Spinal cord (tissue), 10 donors: Measurements from ENCODE around the gene CCDC51. TPM values are rescaled to one million over a fixed set of nuclear protein-coding genes. Genes with fewer than 3 reads are reported as not detected.

Experiments
- DNase-seq, 6 donors: peaks; one replicate each; pipeline versions ENCODE4 v3.0.0 to v3.0.0-alpha.2; 2013 to 2015; ENCODE audit warnings: low spot score in 6 of 6, low read depth in 4 of 6
- H3K27ac ChIP-seq: one replicate; pipeline ENCODE4 v1.5.1; 2013; ENCODE audit warnings: low read depth, low read length, control low read depth
- H3K27me3 ChIP-seq: one replicate; pipeline ENCODE4 v1.6.1; 2013; ENCODE audit warnings: low read length; ENCODE audit not compliant: control insufficient read depth, insufficient read depth
- H3K36me3 ChIP-seq: one replicate; pipeline ENCODE4 v1.6.1; 2013; ENCODE audit warnings: low read length; ENCODE audit not compliant: control insufficient read depth, insufficient read depth
- H3K4me1 ChIP-seq: one replicate; pipeline ENCODE4 v1.6.1; 2013; ENCODE audit warnings: low read length; ENCODE audit not compliant: control insufficient read depth, insufficient read depth
- H3K4me3 ChIP-seq: one replicate; pipeline ENCODE4 v1.5.1; 2013; ENCODE audit warnings: low read depth, low read length, control low read depth
- H3K9me3 ChIP-seq: one replicate; pipeline ENCODE4 v1.6.1; 2013; ENCODE audit warnings: low read length; ENCODE audit not compliant: control insufficient read depth, insufficient read depth
- WGBS: methylation state at CpG from one replicate; pipeline ENCODE4 v1.1.5; 2013; ENCODE audit warnings: missing lambda C conversion rate; ENCODE audit not compliant: insufficient coverage; 5-methylcytosine and 5-hydroxymethylcytosine counted together
- polyA plus RNA-seq, 2 donors: library from polyadenylated mRNA; unstranded; fragments of 120-200 nt; gene quantifications; one replicate each; pipeline ENCODE4 v1.2.1, GENCODE V29; 2013; ENCODE audit not compliant: insufficient read length in 2 of 2
- total RNA-seq, 2 donors: library from RNA; depleted of rRNA in 1 of 2; stranded (reverse); fragments of 120-200 nt in 1 of 2; fragments of >200 nt in 1 of 2; gene quantifications; one replicate each; pipeline versions ENCODE4 v1.2.3 to v1.2.4, GENCODE V29; 2013 to 2014
- donor health status: healthy.

CCDC51 gene
- total and polyA plus RNA-seq, 4 donors = 10.9 to 24.6 (median 19.0) TPM

- no peak overlapping the region for H3K4me3 ChIP-seq
- 95% methylated on average over 13 of the region's 14 CpGs for WGBS
- no peak for DNase-seq
These were observed 22.3 kb downstream of the CCDC51 start for GRCh38 chr3:48417529-48418108.

GRCh38 chr3:48416546-48416945 lies 23.4 kb downstream of the CCDC51 start:
- Histone ChIP-seq H3K27me3 (no peaks in the 10 kb centered on the region), H3K4me1 (no peaks in the 10 kb centered on the region), H3K4me3 (no peak overlapping the region), H3K27ac (no peak overlapping the region), H3K9me3 (no peaks in the 10 kb centered on the region), H3K36me3 (peaks cover 97% of the 10 kb centered on the region)
- DNase-seq = no peak
- 87% methylated on average over 3 of the region's 4 CpGs for WGBS

More at GRCh38 chr3:48417529-48418108, 22.3 kb downstream of the CCDC51 start:
- Histone ChIP-seq H3K36me3 (peaks cover 97% of the 10 kb centered on the region), H3K27me3 (no peaks in the 10 kb centered on the region), H3K27ac (no peak overlapping the region), H3K4me1 (peaks cover 1% of the 10 kb centered on the region), H3K9me3 (no peaks in the 10 kb centered on the region)

- Histone ChIP-seq H3K4me1 (no peaks in the 10 kb centered on the region), H3K27ac (no peak overlapping the region), H3K27me3 (no peaks in the 10 kb centered on the region), H3K4me3 (no peak overlapping the region), H3K36me3 (peaks cover 98% of the 10 kb centered on the region), H3K9me3 (no peaks in the 10 kb centered on the region)
- WGBS = 93% methylated on average over 14 of the region's 14 CpGs
- no peak for DNase-seq
These were observed 23.8 kb downstream of the CCDC51 start for GRCh38 chr3:48416091-48416505.

GRCh38 chr3:48415251-48415953 lies 24.5 kb downstream of the CCDC51 start:
- no peaks in the 10 kb centered on the region for H3K27me3 ChIP-seq
- WGBS = 97% methylated on average over 24 of the region's 24 CpGs
- no peak overlapping the region for H3K27ac ChIP-seq
- DNase-seq = no peak
- H3K36me3 ChIP-seq = peaks cover 98% of the 10 kb centered on the region
- H3K4me3 ChIP-seq = no peak overlapping the region
- H3K4me1 ChIP-seq = no peaks in the 10 kb centered on the region
- H3K9me3 ChIP-seq = no peaks in the 10 kb centered on the region

- 88% methylated on average over 25 of the region's 25 CpGs for WGBS
- H3K36me3 ChIP-seq = peaks cover 98% of the 10 kb centered on the region
- H3K27ac ChIP-seq = no peak overlapping the region
- DNase-seq = peak in 1 of 6 donors; percentile 21
- H3K9me3 ChIP-seq = no peaks in the 10 kb centered on the region
- H3K4me1 ChIP-seq = no peaks in the 10 kb centered on the region
- no peak overlapping the region for H3K4me3 ChIP-seq
- H3K27me3 ChIP-seq = no peaks in the 10 kb centered on the region
These were observed 25.3 kb downstream of the CCDC51 start for GRCh38 chr3:48414376-48415250.

GRCh38 chr3:48413611-48414010 lies 26.3 kb downstream of the CCDC51 start:
- Histone ChIP-seq H3K4me1 (no peaks in the 10 kb centered on the region), H3K27ac (no peak overlapping the region), H3K9me3 (no peaks in the 10 kb centered on the region), H3K4me3 (no peak overlapping the region), H3K36me3 (peaks cover 98% of the 10 kb centered on the region), H3K27me3 (no peaks in the 10 kb centered on the region)
- 94% methylated on average over 14 of the region's 14 CpGs for WGBS
- no peak for DNase-seq

GRCh38 chr3:48413086-48413485 lies 26.8 kb downstream of the CCDC51 start:
- Histone ChIP-seq H3K27ac (no peak overlapping the region), H3K27me3 (no peaks in the 10 kb centered on the region), H3K9me3 (no peaks in the 10 kb centered on the region), H3K36me3 (peaks cover 98% of the 10 kb centered on the region), H3K4me3 (no peak overlapping the region), H3K4me1 (no peaks in the 10 kb centered on the region)
- DNase-seq = no peak
- 94% methylated on average over 8 of the region's 8 CpGs for WGBS

- no peak for DNase-seq
- no peaks in the 10 kb centered on the region for H3K4me1 ChIP-seq
- no peaks in the 10 kb centered on the region for H3K27me3 ChIP-seq
- 96% methylated on average over 19 of the region's 19 CpGs for WGBS
- no peaks in the 10 kb centered on the region for H3K9me3 ChIP-seq
- H3K27ac ChIP-seq = no peak overlapping the region
- no peak overlapping the region for H3K4me3 ChIP-seq
- peaks cover 97% of the 10 kb centered on the region for H3K36me3 ChIP-seq
These were observed 27.4 kb downstream of the CCDC51 start for GRCh38 chr3:48412375-48413001.

GRCh38 chr3:48411606-48412374 lies 28.1 kb downstream of the CCDC51 start:
- H3K4me3 ChIP-seq = no peak overlapping the region
- H3K27ac ChIP-seq = no peak overlapping the region
- H3K4me1 ChIP-seq = no peaks in the 10 kb centered on the region
- 95% methylated on average over 9 of the region's 11 CpGs for WGBS
- no peaks in the 10 kb centered on the region for H3K27me3 ChIP-seq
- H3K9me3 ChIP-seq = no peaks in the 10 kb centered on the region
- peaks cover 99% of the 10 kb centered on the region for H3K36me3 ChIP-seq
- no peak for DNase-seq
